Immature natural killer cell (primary cell): ENCODE data around the gene PLCL1. TPM values are rescaled to one million over a fixed set of nuclear protein-coding genes. Genes with fewer than 3 reads are reported as not detected.

Source experiments
- DNase-seq, 3 donors: peaks; one replicate each; pipeline ENCODE4 v3.0.0; 2022; ENCODE audit warnings: mixed read lengths in 1 of 3
- H3K27ac Mint-ChIP-seq, 6 donors: one replicate each; pipeline ENCODE4 v1.8.0; 2020; ENCODE audit warnings: mixed read lengths in 6 of 6, mild to moderate bottlenecking in 5 of 6, inconsistent platforms in 4 of 6, moderate library complexity in 3 of 6
- H3K27me3 Mint-ChIP-seq, 3 donors: one replicate each; pipeline ENCODE4 v1.8.0; 2020 to 2021; ENCODE audit warnings: low read depth in 3 of 3, mild to moderate bottlenecking in 3 of 3, mixed read lengths in 3 of 3, moderate library complexity in 3 of 3, inconsistent platforms in 1 of 3
- H3K36me3 Mint-ChIP-seq, 3 donors: one replicate each; pipeline ENCODE4 v1.8.0; 2020; ENCODE audit warnings: mixed read lengths in 3 of 3, inconsistent platforms in 2 of 3, mild to moderate bottlenecking in 2 of 3
- H3K4me1 Mint-ChIP-seq, 2 donors: one replicate each; pipeline ENCODE4 v1.8.0; 2020; ENCODE audit warnings: inconsistent platforms in 2 of 2, mild to moderate bottlenecking in 2 of 2, mixed read lengths in 2 of 2, moderate library complexity in 1 of 2
- H3K4me3 Mint-ChIP-seq, 5 donors: one replicate each; pipeline ENCODE4 v1.8.0; 2020; ENCODE audit warnings: mild to moderate bottlenecking in 5 of 5, mixed read lengths in 5 of 5, inconsistent platforms in 3 of 5, moderate library complexity in 3 of 5
- H3K9me3 Mint-ChIP-seq, 6 donors: one replicate each; pipeline ENCODE4 v1.8.0; 2020; ENCODE audit warnings: mild to moderate bottlenecking in 6 of 6, mixed read lengths in 6 of 6, inconsistent platforms in 4 of 6, moderate library complexity in 3 of 6
- polyA plus RNA-seq, 3 donors: library from polyadenylated mRNA; unstranded; fragments of 300-500 nt; fragmentation: Illumina TruSeq; gene quantifications; one replicate each; pipeline ENCODE4 v1.2.3, GENCODE V29; 2021

PLCL1 gene
- polyA plus RNA-seq, 3 donors from 2014 or later = 0.51 to 0.53 TPM; not detected in 1

GRCh38 chr2:198055716-198056115 is 251.3 kb downstream of the PLCL1 start:
- Mint-ChIP-seq H3K36me3 (no peaks in the 10 kb centered on the region), H3K27me3 (no peaks in the 10 kb centered on the region), H3K27ac (no peak overlapping the region), H3K9me3 (peaks cover 0 to 4% (median 0%) of the 10 kb centered on the region in 6 donors), H3K4me1 (no peaks in the 10 kb centered on the region), H3K4me3 (no peak overlapping the region)
- DNase-seq = no peak

GRCh38 chr2:198056836-198057235 is 252.4 kb downstream of the PLCL1 start:
- DNase-seq = no peak
- H3K27ac Mint-ChIP-seq = no peak overlapping the region
- peaks cover 0 to 3% (median 0%) of the 10 kb centered on the region in 3 donors for H3K27me3 Mint-ChIP-seq
- H3K36me3 Mint-ChIP-seq = no peaks in the 10 kb centered on the region
- H3K9me3 Mint-ChIP-seq = peaks cover 0 to 4% (median 0%) of the 10 kb centered on the region in 6 donors
- no peaks in the 10 kb centered on the region for H3K4me1 Mint-ChIP-seq
- no peak overlapping the region for H3K4me3 Mint-ChIP-seq

GRCh38 chr2:198059800-198060199 is 255.4 kb downstream of the PLCL1 start:
- peaks cover 0 to 3% (median 0%) of the 10 kb centered on the region in 6 donors for H3K9me3 Mint-ChIP-seq
- no peak overlapping the region for H3K4me3 Mint-ChIP-seq
- peaks cover 0 to 3% (median 0%) of the 10 kb centered on the region in 3 donors for H3K27me3 Mint-ChIP-seq
- H3K27ac Mint-ChIP-seq = no peak overlapping the region
- DNase-seq = no peak
- H3K4me1 Mint-ChIP-seq = no peaks in the 10 kb centered on the region
- H3K36me3 Mint-ChIP-seq = no peaks in the 10 kb centered on the region

DNA sequence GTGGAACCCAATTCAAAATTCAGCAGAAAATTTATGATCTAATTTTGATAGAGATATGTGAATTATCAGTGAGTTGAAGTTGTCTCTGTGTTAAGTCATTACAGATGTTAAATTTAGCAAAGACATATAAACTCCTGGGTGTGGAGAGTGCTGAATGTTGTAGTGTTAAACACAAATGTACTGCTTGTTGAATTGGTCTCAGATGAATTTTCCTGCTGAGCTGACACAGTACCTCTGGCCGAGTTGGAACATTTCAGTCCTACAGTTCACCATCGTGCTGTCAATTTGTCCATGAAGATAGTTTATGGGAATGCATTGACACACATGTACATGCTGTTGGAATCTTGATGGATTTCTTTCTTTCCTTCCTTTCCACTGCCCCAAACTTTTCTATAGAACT is 255.9 kb downstream of the PLCL1 start:
- Mint-ChIP-seq H3K9me3 (peaks cover 0 to 3% (median 0%) of the 10 kb centered on the region in 6 donors), H3K4me3 (no peak overlapping the region), H3K4me1 (no peaks in the 10 kb centered on the region), H3K36me3 (no peaks in the 10 kb centered on the region), H3K27ac (no peak overlapping the region), H3K27me3 (peaks cover 0 to 3% (median 0%) of the 10 kb centered on the region in 3 donors)
- no peak for DNase-seq

DNA sequence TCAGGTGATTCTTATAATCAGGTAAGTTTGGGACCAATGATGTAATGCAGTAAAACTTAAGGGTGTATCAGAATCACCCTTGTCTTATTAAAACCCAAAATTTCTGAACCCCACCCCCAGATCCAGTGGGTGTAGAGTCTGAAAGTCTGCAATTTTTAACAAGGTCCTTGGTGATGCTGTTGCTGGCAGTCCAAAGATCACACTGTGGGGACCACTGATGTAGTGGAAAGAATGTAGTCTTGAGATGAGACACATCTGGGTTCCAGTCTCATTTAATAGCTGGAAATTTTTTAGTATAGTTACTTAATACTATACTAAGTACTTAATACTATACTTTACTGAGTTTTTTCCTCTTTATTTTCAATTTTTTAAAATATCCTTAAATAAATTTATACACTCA is 258.4 kb downstream of the PLCL1 start:
- Mint-ChIP-seq H3K27ac (no peak overlapping the region), H3K4me1 (no peaks in the 10 kb centered on the region), H3K9me3 (peaks cover 0 to 3% (median 0%) of the 10 kb centered on the region in 6 donors), H3K4me3 (no peak overlapping the region), H3K27me3 (peaks cover 0 to 3% (median 0%) of the 10 kb centered on the region in 3 donors), H3K36me3 (no peaks in the 10 kb centered on the region)
- no peak for DNase-seq

DNA sequence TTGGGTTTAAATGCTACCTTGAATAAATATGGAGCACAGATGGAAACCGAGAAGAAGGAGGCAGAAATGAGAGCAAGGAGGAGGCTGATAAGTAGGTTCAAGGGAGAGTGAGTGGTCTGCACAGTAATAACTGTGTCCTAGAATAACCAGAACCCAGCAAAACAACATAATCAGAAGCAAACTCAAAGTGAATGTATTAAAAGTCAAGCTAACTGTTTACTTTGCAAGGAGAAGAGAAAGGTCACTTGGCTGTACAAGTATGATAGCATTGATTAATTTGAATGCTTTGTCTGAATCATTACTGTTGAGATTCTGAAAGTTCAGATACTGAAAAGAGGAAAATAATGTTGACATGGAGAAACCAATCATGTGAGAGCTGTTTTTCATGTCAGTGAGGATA is 258.8 kb downstream of the PLCL1 start:
- Mint-ChIP-seq H3K4me3 (no peak overlapping the region), H3K36me3 (no peaks in the 10 kb centered on the region), H3K4me1 (no peaks in the 10 kb centered on the region), H3K27me3 (peaks cover 0 to 3% (median 0%) of the 10 kb centered on the region in 3 donors), H3K27ac (no peak overlapping the region), H3K9me3 (peaks cover 0 to 3% (median 0%) of the 10 kb centered on the region in 6 donors)
- DNase-seq = no peak

DNA sequence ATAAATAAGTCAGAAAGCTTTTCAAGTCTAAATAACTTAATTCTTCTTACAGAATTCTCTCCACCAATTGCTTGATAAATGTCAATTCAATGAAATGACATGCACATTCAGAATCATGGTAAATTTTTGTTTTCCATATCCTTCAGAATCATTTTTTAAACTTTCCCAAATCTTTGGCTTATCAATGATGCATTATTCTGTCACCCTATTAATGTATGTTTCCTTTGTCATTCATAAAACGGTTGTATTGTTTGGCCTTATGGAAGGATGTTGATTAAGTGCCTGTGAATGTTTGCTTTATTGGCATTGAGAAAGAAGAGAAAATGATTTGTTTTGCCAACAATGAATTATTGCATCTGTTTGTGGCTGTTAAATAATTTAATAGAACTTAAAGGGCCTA is 260.9 kb downstream of the PLCL1 start:
- H3K27me3 Mint-ChIP-seq = peaks cover 0 to 3% (median 2%) of the 10 kb centered on the region in 3 donors
- peaks cover 0 to 3% (median 0%) of the 10 kb centered on the region in 6 donors for H3K9me3 Mint-ChIP-seq
- H3K36me3 Mint-ChIP-seq = no peaks in the 10 kb centered on the region
- no peak overlapping the region for H3K4me3 Mint-ChIP-seq
- DNase-seq = no peak
- H3K4me1 Mint-ChIP-seq = no peaks in the 10 kb centered on the region
- no peak overlapping the region for H3K27ac Mint-ChIP-seq

DNA sequence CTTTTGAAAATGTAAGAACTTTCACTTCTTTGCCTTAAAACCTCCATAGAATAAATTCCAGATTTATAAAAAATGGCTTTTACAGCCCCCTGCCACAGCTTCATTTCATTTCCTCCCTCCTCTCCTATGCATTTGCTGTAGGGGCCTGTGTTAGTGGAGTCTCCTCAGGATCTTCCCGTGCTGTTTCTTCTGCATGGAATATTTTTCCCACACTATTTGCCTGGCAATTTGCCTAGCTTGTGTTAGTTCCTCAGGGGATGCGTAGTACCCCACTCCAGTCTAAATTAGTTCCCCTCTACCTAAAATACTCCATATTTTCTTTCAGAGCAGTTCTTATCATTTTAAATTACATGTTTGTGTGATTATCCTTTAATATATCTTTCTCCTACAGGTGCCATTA is 262.2 kb downstream of the PLCL1 start:
- H3K36me3 Mint-ChIP-seq = no peaks in the 10 kb centered on the region
- no peak for DNase-seq
- H3K27ac Mint-ChIP-seq = no peak overlapping the region
- no peaks in the 10 kb centered on the region for H3K4me1 Mint-ChIP-seq
- H3K9me3 Mint-ChIP-seq = peaks cover 0 to 3% (median 0%) of the 10 kb centered on the region in 6 donors
- peaks cover 2% of the 10 kb centered on the region in 3 donors for H3K27me3 Mint-ChIP-seq
- no peak overlapping the region for H3K4me3 Mint-ChIP-seq

DNA sequence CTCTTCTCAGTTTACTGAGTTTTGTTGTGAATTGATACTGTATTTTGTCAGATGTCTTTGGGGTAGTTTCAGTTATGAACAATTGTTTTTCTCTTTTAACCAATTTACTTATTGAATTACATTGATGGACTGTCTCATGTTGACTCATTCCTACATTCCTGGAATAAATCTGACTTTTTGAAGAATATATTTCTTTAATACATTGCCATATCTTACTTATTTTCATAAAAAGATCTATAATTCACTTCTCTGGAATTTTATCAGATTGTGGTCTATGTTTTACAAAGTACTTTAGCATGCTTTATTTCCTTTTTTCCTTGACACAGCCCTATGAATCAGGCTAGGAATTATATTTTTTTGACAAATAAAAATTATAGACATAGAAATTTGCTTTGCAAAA is 268.3 kb downstream of the PLCL1 start:
- H3K36me3 Mint-ChIP-seq = no peaks in the 10 kb centered on the region
- no peak for DNase-seq
- peaks cover 2 to 3% (median 2%) of the 10 kb centered on the region in 3 donors for H3K27me3 Mint-ChIP-seq
- no peak overlapping the region for H3K4me3 Mint-ChIP-seq
- H3K27ac Mint-ChIP-seq = no peak overlapping the region
- peaks cover 0 to 2% (median 0%) of the 10 kb centered on the region in 6 donors for H3K9me3 Mint-ChIP-seq
- no peaks in the 10 kb centered on the region for H3K4me1 Mint-ChIP-seq

GRCh38 chr2:198073253-198073652 is 268.9 kb downstream of the PLCL1 start:
- Mint-ChIP-seq H3K4me3 (no peak overlapping the region), H3K27me3 (peaks cover 2 to 3% (median 2%) of the 10 kb centered on the region in 3 donors), H3K9me3 (peaks cover 0 to 4% (median 0%) of the 10 kb centered on the region in 6 donors), H3K4me1 (no peaks in the 10 kb centered on the region), H3K36me3 (no peaks in the 10 kb centered on the region), H3K27ac (no peak overlapping the region)
- DNase-seq = no peak

DNA sequence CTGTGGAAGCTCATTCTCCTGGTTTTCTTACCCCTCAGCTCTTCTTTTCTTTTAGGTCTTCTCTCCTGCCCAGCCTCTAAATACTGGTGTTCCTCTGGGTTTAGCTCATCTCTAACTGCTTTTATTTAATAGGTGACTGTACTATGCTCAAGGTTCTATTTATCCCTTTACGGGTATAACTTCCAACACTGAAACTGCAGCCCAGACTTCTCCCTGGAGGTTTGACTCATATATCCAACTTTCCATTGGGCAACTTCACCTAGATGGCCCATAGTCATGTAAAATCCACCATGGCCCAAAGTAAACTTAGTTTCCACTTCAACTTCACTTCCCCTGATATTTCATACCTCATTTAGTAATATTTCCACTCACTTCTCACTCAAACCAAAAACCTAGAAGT is 273.1 kb downstream of the PLCL1 start:
- peaks cover 0 to under 1% (median 0%) of the 10 kb centered on the region in 3 donors for H3K27me3 Mint-ChIP-seq
- H3K9me3 Mint-ChIP-seq = peaks cover 0 to 4% (median 0%) of the 10 kb centered on the region in 6 donors
- H3K36me3 Mint-ChIP-seq = no peaks in the 10 kb centered on the region
- no peak for DNase-seq
- no peak overlapping the region for H3K27ac Mint-ChIP-seq
- H3K4me3 Mint-ChIP-seq = no peak overlapping the region
- H3K4me1 Mint-ChIP-seq = no peaks in the 10 kb centered on the region

- no peak overlapping the region for H3K4me3 Mint-ChIP-seq
- no peak for DNase-seq
Measured at GRCh38 chr2:198080879-198081765, 276.7 kb downstream of the PLCL1 start.

DNA sequence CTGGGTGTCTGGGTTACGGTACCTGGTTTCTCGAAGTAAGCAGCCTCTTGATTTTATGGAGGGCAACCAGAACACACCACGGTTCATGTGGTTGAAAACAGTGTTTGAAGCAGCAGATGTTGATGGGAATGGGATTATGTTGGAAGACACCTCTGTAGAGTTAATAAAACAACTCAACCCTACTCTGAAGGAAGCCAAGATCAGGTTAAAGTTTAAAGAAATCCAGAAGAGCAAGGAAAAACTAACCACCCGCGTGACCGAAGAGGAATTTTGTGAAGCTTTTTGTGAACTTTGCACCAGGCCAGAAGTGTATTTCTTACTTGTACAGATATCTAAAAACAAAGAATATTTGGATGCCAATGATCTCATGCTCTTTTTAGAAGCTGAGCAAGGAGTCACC is 279.8 kb downstream of the PLCL1 start:
- H3K9me3 Mint-ChIP-seq = no peaks in the 10 kb centered on the region
- H3K27me3 Mint-ChIP-seq = no peaks in the 10 kb centered on the region
- no peaks in the 10 kb centered on the region for H3K36me3 Mint-ChIP-seq
- H3K4me3 Mint-ChIP-seq = no peak overlapping the region
- no peak overlapping the region for H3K27ac Mint-ChIP-seq
- no peaks in the 10 kb centered on the region for H3K4me1 Mint-ChIP-seq
- no peak for DNase-seq

More at GRCh38 chr2:198080879-198081765, 276.7 kb downstream of the PLCL1 start:
- Mint-ChIP-seq H3K9me3 (peaks cover 0 to 4% (median 0%) of the 10 kb centered on the region in 6 donors), H3K27ac (no peak overlapping the region), H3K4me1 (no peaks in the 10 kb centered on the region), H3K36me3 (no peaks in the 10 kb centered on the region), H3K27me3 (no peaks in the 10 kb centered on the region)

DNA sequence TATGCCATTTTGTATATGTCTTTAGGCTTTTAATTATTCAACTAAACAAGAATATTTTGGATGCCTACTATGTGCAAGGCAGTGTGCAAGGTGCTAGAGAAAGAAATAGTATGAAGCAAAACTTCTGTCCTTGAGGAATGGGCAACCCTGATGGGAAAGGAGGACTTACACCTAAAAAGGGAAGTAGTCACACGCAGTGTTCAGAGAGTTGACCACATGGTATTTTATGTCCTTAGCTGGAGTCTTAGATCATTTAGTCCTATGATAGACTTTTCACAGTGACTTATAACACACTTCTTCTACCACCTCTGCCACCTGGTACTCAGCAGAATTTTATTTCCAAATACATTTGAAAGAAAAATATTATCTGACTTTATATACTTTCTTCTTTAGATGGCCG is 291.6 kb downstream of the PLCL1 start:
- H3K4me1 Mint-ChIP-seq = no peaks in the 10 kb centered on the region
- no peak overlapping the region for H3K27ac Mint-ChIP-seq
- no peak overlapping the region for H3K4me3 Mint-ChIP-seq
- peaks cover 2 to 7% (median 6%) of the 10 kb centered on the region in 3 donors for H3K27me3 Mint-ChIP-seq
- peaks cover 0 to 5% (median 0%) of the 10 kb centered on the region in 6 donors for H3K9me3 Mint-ChIP-seq
- H3K36me3 Mint-ChIP-seq = no peaks in the 10 kb centered on the region
- no peak for DNase-seq
